K562 (cell line): Measurements from ENCODE around the gene ZP1. TPM values are rescaled to one million over a fixed set of nuclear protein-coding genes. Genes with fewer than 3 reads are reported as not detected.

Experiments
- ATAC-seq: fragments of 200-7000 bp; cut with Tn5 transposase; 3 replicates; pipeline ENCODE4 v1.9.1; 2020; ENCODE audit warnings: moderate library complexity
- BruUV-seq: library from RNA; stranded (reverse); fragments of 400-500 nt; replicated peaks from 2 replicates; lab custom pipeline; 2021; lab: Mats Ljungman, UMichigan
- CTCF ChIA-PET: fragments of 300-600 bp; formaldehyde crosslinking; extraction: SDS; loops from one replicate; lab custom pipeline; 2021; ENCODE audit warnings: low intra/inter-chr PET ratio; lab: Yijun Ruan, JAX
- POLR2A ChIA-PET: fragments of 300-600, 350-650 bp; sonication (Branson Sonifier 250); formaldehyde crosslinking; extraction: SDS; loops from one replicate; lab custom pipeline; 2021; ENCODE audit warnings: antibody characterized with exemption, inconsistent platforms; lab: Yijun Ruan, JAX
- DNase-seq, 4 experiments: peaks; one replicate each; pipeline versions ENCODE4 v3.0.0 to v3.0.0-alpha.2; 2011 to 2018; ENCODE audit warnings: low spot score in 3 of 4, mixed read lengths in 3 of 4; ENCODE audit errors: extremely low read depth in 1 of 4
- FAIRE-seq: peaks from 2 replicates; lab custom pipeline; 2011; peaks lifted over from hg19 to GRCh38; lab: Jason Lieb, UNC
- H2AFZ ChIP-seq: 2 replicates; pipeline ENCODE4 v1.6.0; 2011; ENCODE audit warnings: low read depth, low read length, control low read depth, inconsistent platforms
- H3K27ac ChIP-seq: fragments of 200-600 bp; 3 replicates; pipeline ENCODE4 v1.8.0; 2011; ENCODE audit warnings: low read depth, mild to moderate bottlenecking, control low read depth, inconsistent platforms, low read length, moderate library complexity, mixed read lengths; ENCODE audit errors: extremely low read depth
- H3K27me3 ChIP-seq, 2 experiments: fragments of 300-600 bp in 1 of 2; 2 replicates in 1 of 2; 3 replicates in 1 of 2; pipeline versions ENCODE4 v1.6.0 to v1.8.0; 2011; ENCODE audit warnings: inconsistent platforms in 2 of 2, low read length in 2 of 2, mild to moderate bottlenecking in 1 of 2, mixed read lengths in 1 of 2, moderate library complexity in 1 of 2; ENCODE audit not compliant: control insufficient read depth in 2 of 2, insufficient read depth in 2 of 2
- H3K36me3 ChIP-seq: fragments of 300-600 bp; 3 replicates; pipeline ENCODE4 v1.8.0; 2011; ENCODE audit warnings: mild to moderate bottlenecking, low read length, inconsistent platforms; ENCODE audit not compliant: control insufficient read depth, insufficient read depth
- H3K4me1 ChIP-seq, 2 experiments: fragments of 200-600 bp in 1 of 2; replicated peaks in 1 of 2; 2 replicates in 1 of 2; 3 replicates in 1 of 2; pipeline versions ENCODE4 v1.5.1 to v1.8.0; 2011; ENCODE audit warnings: inconsistent platforms in 2 of 2, low read length in 2 of 2, mild to moderate bottlenecking in 1 of 2, mixed read lengths in 1 of 2, moderate library complexity in 1 of 2; ENCODE audit not compliant: control insufficient read depth in 2 of 2, insufficient read depth in 2 of 2
- H3K4me2 ChIP-seq: 2 replicates; pipeline ENCODE4 v1.6.1; 2011; ENCODE audit warnings: low read length, control low read depth, inconsistent platforms, mixed read lengths; ENCODE audit not compliant: insufficient read depth
- H3K4me3 ChIP-seq: fragments of 200-600 bp; sonication (generic), shearing (Covaris generic); 2 replicates; pipeline ENCODE4 v1.5.1; 2016; ENCODE audit warnings: control low read depth, inconsistent platforms
- H3K79me2 ChIP-seq: fragments of 200-600 bp; 3 replicates; pipeline ENCODE4 v1.8.0; 2011; ENCODE audit warnings: low read length, inconsistent platforms; ENCODE audit not compliant: control insufficient read depth, insufficient read depth
- H3K9ac ChIP-seq, 2 experiments: 2 replicates each; pipeline versions ENCODE4 v1.6.0 to v1.6.1; 2011; ENCODE audit warnings: low read depth in 2 of 2, low read length in 2 of 2, control low read depth in 1 of 2, inconsistent platforms in 1 of 2, mild to moderate bottlenecking in 1 of 2, mixed read lengths in 1 of 2; ENCODE audit not compliant: insufficient read depth in 1 of 2
- H3K9me1 ChIP-seq: one replicate; pipeline ENCODE4 v1.6.0; 2011; ENCODE audit warnings: inconsistent platforms, mild to moderate bottlenecking, low read length, moderate library complexity; ENCODE audit not compliant: control insufficient read depth, insufficient read depth
- H3K9me3 ChIP-seq: replicated peaks from 2 replicates; pipeline ENCODE4 v1.5.1; 2011; ENCODE audit warnings: low read depth, low read length, inconsistent platforms; ENCODE audit not compliant: control insufficient read depth, insufficient read depth
- H4K20me1 ChIP-seq: replicated peaks from 2 replicates; pipeline ENCODE4 v1.6.1; 2011; ENCODE audit warnings: low read length, inconsistent platforms, mixed read lengths; ENCODE audit not compliant: control insufficient read depth, insufficient read depth
- ARID3A ChIP-seq: IDR thresholded peaks from 2 replicates; pipeline ENCODE4 v1.6.1; 2012; ENCODE audit warnings: low read depth, low read length, improper control_type of control experiment, borderline replicate concordance
- CBX5 ChIP-seq: IDR thresholded peaks from 2 replicates; pipeline ENCODE4 v1.6.1; 2014; ENCODE audit warnings: low read depth, borderline replicate concordance
- CHAMP1 ChIP-seq: fragments of 450-650 bp; IDR thresholded peaks from 2 replicates; pipeline ENCODE4 v1.6.1; 2016; ENCODE audit warnings: mild to moderate bottlenecking
- COPS2 ChIP-seq: fragments of 450-650 bp; conservative IDR thresholded peaks from 2 replicates; pipeline ENCODE4 v1.6.1; 2016; ENCODE audit warnings: mild to moderate bottlenecking, moderate library complexity
- GATAD2B ChIP-seq: fragments of 450-650 bp; IDR thresholded peaks from 2 replicates; pipeline ENCODE4 v1.6.1; 2017; ENCODE audit warnings: mild to moderate bottlenecking, borderline replicate concordance
- GTF2F1 ChIP-seq: IDR thresholded peaks from 2 replicates; pipeline ENCODE4 v1.6.1; 2011; ENCODE audit warnings: low read depth, low read length, improper control_type of control experiment
- HNRNPLL ChIP-seq: fragments of 200-400 bp; formaldehyde crosslinking; IDR thresholded peaks from 2 replicates; pipeline ENCODE4 v1.6.1; 2017; ENCODE audit warnings: low read length, low read depth, mild to moderate bottlenecking; ENCODE audit not compliant: poor library complexity, severe bottlenecking
- RCOR1 ChIP-seq, 2 experiments: IDR thresholded peaks; 2 replicates each; pipeline ENCODE4 v1.6.1; 2012; ENCODE audit warnings: low read depth in 2 of 2, low read length in 2 of 2, borderline replicate concordance in 1 of 2, improper control_type of control experiment in 1 of 2
- SIN3A ChIP-seq, 2 experiments: fragments of 150-350 bp in 1 of 2; IDR thresholded peaks; 2 replicates each; pipeline ENCODE4 v1.6.1; 2011 to 2016; ENCODE audit warnings: borderline replicate concordance in 2 of 2, low read depth in 2 of 2, low read length in 2 of 2, mild to moderate bottlenecking in 2 of 2, moderate library complexity in 2 of 2; ENCODE audit not compliant: control insufficient read depth in 1 of 2
- TFE3 ChIP-seq: fragments of 450-650 bp; formaldehyde crosslinking; IDR thresholded peaks from 2 replicates; pipeline ENCODE4 v1.4.0; 2020; ENCODE audit warnings: mild to moderate bottlenecking, mixed read lengths
- XRCC4 ChIP-seq: IDR thresholded peaks from one replicate; pipeline ENCODE4 v1.6.1; 2011; ENCODE audit not compliant: insufficient read depth, insufficient read length; ENCODE audit errors: extremely low read depth
- WGBS: fragments of 100-300 bp; shearing (Covaris generic); methylation state at CpG from one replicate; pipeline ENCODE4 v1.1.6; 2016; ENCODE audit warnings: low coverage, mixed read lengths; ENCODE audit not compliant: insufficient coverage; ENCODE audit errors: missing lambda C conversion rate; 5-methylcytosine and 5-hydroxymethylcytosine counted together
- in situ Hi-C: fragments of 300-500 bp; cut with MboI; formaldehyde crosslinking; loops from 4 replicates; pipeline ENCODE4 v1.15.0; 2018; ENCODE audit warnings: inconsistent platforms, mixed read lengths
- intact Hi-C: fragments of 100-400 bp; cut with micrococcal nuclease; formaldehyde crosslinking; loops from 2 replicates; pipeline ENCODE4 v1.14.2; 2022
- polyA plus RNA-seq, 8 experiments: library from polyadenylated mRNA; depleted of rRNA in 4 of 8; stranded (reverse) in 5 of 8; unstranded in 3 of 8; fragments of >200 nt; fragmentation: Nextera tagmentation in 2 of 8; fragmentation: Illumina TruSeq in 1 of 8; extraction: Ambion mirVana in 2 of 8; extraction: Trizol in 1 of 8; gene quantifications; 2 replicates each; pipeline versions ENCODE4 v1.2.1 to v1.2.3, GENCODE V29; 2011 to 2014; ENCODE audit warnings: inconsistent platforms in 1 of 8, missing spikeins in 1 of 8
- total RNA-seq, 7 experiments: library from RNA; depleted of rRNA in 6 of 7; stranded (reverse); fragments of >200 nt in 6 of 7; fragmentation: Illumina TruSeq in 2 of 7; extraction: Trizol in 2 of 7; gene quantifications; 2 replicates each; pipeline versions ENCODE4 v1.2.1 to v1.2.3, GENCODE V29; 2011 to 2021; ENCODE audit warnings: low replicate concordance in 1 of 7

Gene ZP1
- total and polyA plus RNA-seq, 9 of the 15 experiments (the other 6 are each of a cell fraction or from before 2014, with no cell fraction given), result 0.11 to 0.15 TPM; not detected in 7

- TF ChIP-seq COPS2 (no peak), XRCC4 (no peak), SIN3A (IDR thresholded peaks at IDR 0.05; ENCODE audit: borderline replicate concordance in 2 of 2, control insufficient read depth in 1 of 2, low read depth in 2 of 2, low read length in 2 of 2) (no peak)
Observed at GRCh38 chr11:60868682-60869450, 1.5 kb downstream of the ZP1 start (continued).

GRCh38 chr11:60869451-60869825, 2.1 kb downstream of the ZP1 start:
- FAIRE-seq, result no peak
- no peaks in the 10 kb centered on the region; the same call in 1 of the 2 replicates for H4K20me1 ChIP-seq
- no peak overlapping the region for H3K4me2 ChIP-seq
- in situ Hi-C loops, result no loop called here
- no peaks in the 10 kb centered on the region for H3K9me3 ChIP-seq
- CTCF ChIA-PET, result no interaction called here
- ATAC-seq, result no peak
- no peaks in the 10 kb centered on the region for H3K79me2 ChIP-seq
- no peaks in the 10 kb centered on the region for H3K27me3 ChIP-seq
- no peak overlapping the region for H3K9ac ChIP-seq
- H3K9me1 ChIP-seq, result no peaks in the 10 kb centered on the region
- no peaks in the 10 kb centered on the region for H3K36me3 ChIP-seq
- no peak for DNase-seq
- intact Hi-C loops, result no loop called here
- no peak overlapping the region for H2AFZ ChIP-seq
- H3K4me3 ChIP-seq, result no peak overlapping the region
- POLR2A ChIA-PET, result interaction anchor here (0.6 to 1.1 kb wide), 3 partner anchors 9 to 257 kb away, joined by 3 read pairs; no protein-coding TSS in a partner anchor
- no TSS peak for BruUV-seq
- 70% methylated on average over 7 of the region's 7 CpGs for WGBS
- no peak overlapping the region for H3K27ac ChIP-seq
- peaks cover 17 to 33% of the 10 kb centered on the region in 2 experiments for H3K4me1 ChIP-seq
- TF ChIP-seq HNRNPLL (no peak), CHAMP1 (no peak), GATAD2B (no peak), GTF2F1 (no peak), RCOR1 (IDR thresholded peaks at IDR 0.05; ENCODE audit: borderline replicate concordance in 1 of 2, low read depth in 2 of 2, low read length in 2 of 2) (no peak), TFE3 (CRISPR knock-in tag) (no peak), ARID3A (no peak), CBX5 (no peak)
